K562 (cell line): ENCODE data around the gene UBTD1. TPM values are rescaled to one million over a fixed set of nuclear protein-coding genes. Genes with fewer than 3 reads are reported as not detected.

Experiments used
- ATAC-seq: fragments of 200-7000 bp; cut with Tn5 transposase; 3 replicates; pipeline ENCODE4 v1.9.1; 2020; ENCODE audit warnings: moderate library complexity
- BruUV-seq: library from RNA; stranded (reverse); fragments of 400-500 nt; replicated peaks from 2 replicates; lab custom pipeline; 2021; lab: Mats Ljungman, UMichigan
- CTCF ChIA-PET: fragments of 300-600 bp; formaldehyde crosslinking; extraction: SDS; loops from one replicate; lab custom pipeline; 2021; ENCODE audit warnings: low intra/inter-chr PET ratio; lab: Yijun Ruan, JAX
- POLR2A ChIA-PET: fragments of 300-600, 350-650 bp; sonication (Branson Sonifier 250); formaldehyde crosslinking; extraction: SDS; loops from one replicate; lab custom pipeline; 2021; ENCODE audit warnings: antibody characterized with exemption, inconsistent platforms; lab: Yijun Ruan, JAX
- DNase-seq, 4 experiments: peaks; one replicate each; pipeline versions ENCODE4 v3.0.0 to v3.0.0-alpha.2; 2011 to 2018; ENCODE audit warnings: low spot score in 3 of 4, mixed read lengths in 3 of 4; ENCODE audit errors: extremely low read depth in 1 of 4
- FAIRE-seq: peaks from 2 replicates; lab custom pipeline; 2011; peaks lifted over from hg19 to GRCh38; lab: Jason Lieb, UNC
- H2AFZ ChIP-seq: 2 replicates; pipeline ENCODE4 v1.6.0; 2011; ENCODE audit warnings: low read depth, low read length, control low read depth, inconsistent platforms
- H3K27ac ChIP-seq: fragments of 200-600 bp; 3 replicates; pipeline ENCODE4 v1.8.0; 2011; ENCODE audit warnings: low read depth, mild to moderate bottlenecking, control low read depth, inconsistent platforms, low read length, moderate library complexity, mixed read lengths; ENCODE audit errors: extremely low read depth
- H3K27me3 ChIP-seq, 2 experiments: fragments of 300-600 bp in 1 of 2; 2 replicates in 1 of 2; 3 replicates in 1 of 2; pipeline versions ENCODE4 v1.6.0 to v1.8.0; 2011; ENCODE audit warnings: inconsistent platforms in 2 of 2, low read length in 2 of 2, mild to moderate bottlenecking in 1 of 2, mixed read lengths in 1 of 2, moderate library complexity in 1 of 2; ENCODE audit not compliant: control insufficient read depth in 2 of 2, insufficient read depth in 2 of 2
- H3K36me3 ChIP-seq: fragments of 300-600 bp; 3 replicates; pipeline ENCODE4 v1.8.0; 2011; ENCODE audit warnings: mild to moderate bottlenecking, low read length, inconsistent platforms; ENCODE audit not compliant: control insufficient read depth, insufficient read depth
- H3K4me1 ChIP-seq, 2 experiments: fragments of 200-600 bp in 1 of 2; replicated peaks in 1 of 2; 2 replicates in 1 of 2; 3 replicates in 1 of 2; pipeline versions ENCODE4 v1.5.1 to v1.8.0; 2011; ENCODE audit warnings: inconsistent platforms in 2 of 2, low read length in 2 of 2, mild to moderate bottlenecking in 1 of 2, mixed read lengths in 1 of 2, moderate library complexity in 1 of 2; ENCODE audit not compliant: control insufficient read depth in 2 of 2, insufficient read depth in 2 of 2
- H3K4me2 ChIP-seq: 2 replicates; pipeline ENCODE4 v1.6.1; 2011; ENCODE audit warnings: low read length, control low read depth, inconsistent platforms, mixed read lengths; ENCODE audit not compliant: insufficient read depth
- H3K4me3 ChIP-seq: fragments of 200-600 bp; sonication (generic), shearing (Covaris generic); 2 replicates; pipeline ENCODE4 v1.5.1; 2016; ENCODE audit warnings: control low read depth, inconsistent platforms
- H3K79me2 ChIP-seq: fragments of 200-600 bp; 3 replicates; pipeline ENCODE4 v1.8.0; 2011; ENCODE audit warnings: low read length, inconsistent platforms; ENCODE audit not compliant: control insufficient read depth, insufficient read depth
- H3K9ac ChIP-seq, 2 experiments: 2 replicates each; pipeline versions ENCODE4 v1.6.0 to v1.6.1; 2011; ENCODE audit warnings: low read depth in 2 of 2, low read length in 2 of 2, control low read depth in 1 of 2, inconsistent platforms in 1 of 2, mild to moderate bottlenecking in 1 of 2, mixed read lengths in 1 of 2; ENCODE audit not compliant: insufficient read depth in 1 of 2
- H3K9me1 ChIP-seq: one replicate; pipeline ENCODE4 v1.6.0; 2011; ENCODE audit warnings: inconsistent platforms, mild to moderate bottlenecking, low read length, moderate library complexity; ENCODE audit not compliant: control insufficient read depth, insufficient read depth
- H3K9me3 ChIP-seq: replicated peaks from 2 replicates; pipeline ENCODE4 v1.5.1; 2011; ENCODE audit warnings: low read depth, low read length, inconsistent platforms; ENCODE audit not compliant: control insufficient read depth, insufficient read depth
- H4K20me1 ChIP-seq: replicated peaks from 2 replicates; pipeline ENCODE4 v1.6.1; 2011; ENCODE audit warnings: low read length, inconsistent platforms, mixed read lengths; ENCODE audit not compliant: control insufficient read depth, insufficient read depth
- POLR2A ChIP-seq: fragments of 450-650 bp; conservative IDR thresholded peaks from 2 replicates; pipeline ENCODE4 v1.6.1; 2016
- WGBS: fragments of 100-300 bp; shearing (Covaris generic); methylation state at CpG from one replicate; pipeline ENCODE4 v1.1.6; 2016; ENCODE audit warnings: low coverage, mixed read lengths; ENCODE audit not compliant: insufficient coverage; ENCODE audit errors: missing lambda C conversion rate; 5-methylcytosine and 5-hydroxymethylcytosine counted together
- in situ Hi-C: fragments of 300-500 bp; cut with MboI; formaldehyde crosslinking; loops from 4 replicates; pipeline ENCODE4 v1.15.0; 2018; ENCODE audit warnings: inconsistent platforms, mixed read lengths
- intact Hi-C: fragments of 100-400 bp; cut with micrococcal nuclease; formaldehyde crosslinking; loops from 2 replicates; pipeline ENCODE4 v1.14.2; 2022
- polyA plus RNA-seq, 8 experiments: library from polyadenylated mRNA; depleted of rRNA in 4 of 8; stranded (reverse) in 5 of 8; unstranded in 3 of 8; fragments of >200 nt; fragmentation: Nextera tagmentation in 2 of 8; fragmentation: Illumina TruSeq in 1 of 8; extraction: Ambion mirVana in 2 of 8; extraction: Trizol in 1 of 8; gene quantifications; 2 replicates each; pipeline versions ENCODE4 v1.2.1 to v1.2.3, GENCODE V29; 2011 to 2014; ENCODE audit warnings: inconsistent platforms in 1 of 8, missing spikeins in 1 of 8
- total RNA-seq, 7 experiments: library from RNA; depleted of rRNA in 6 of 7; stranded (reverse); fragments of >200 nt in 6 of 7; fragmentation: Illumina TruSeq in 2 of 7; extraction: Trizol in 2 of 7; gene quantifications; 2 replicates each; pipeline versions ENCODE4 v1.2.1 to v1.2.3, GENCODE V29; 2011 to 2021; ENCODE audit warnings: low replicate concordance in 1 of 7
- TF ChIP-seq, protein P1 (sequence below): sonication (generic); formaldehyde crosslinking; IDR thresholded peaks from 2 replicates; pipeline ENCODE4 v1.8.0; 2023; ENCODE audit warnings: missing genetic modification reagents, mild to moderate bottlenecking, borderline replicate concordance

The UBTD1 gene
- total and polyA plus RNA-seq, 9 of the 15 experiments (the other 6 are each of a cell fraction or from before 2014, with no cell fraction given): 0.08 to 1.6 (median 0.81) TPM; not detected in 1

DNA sequence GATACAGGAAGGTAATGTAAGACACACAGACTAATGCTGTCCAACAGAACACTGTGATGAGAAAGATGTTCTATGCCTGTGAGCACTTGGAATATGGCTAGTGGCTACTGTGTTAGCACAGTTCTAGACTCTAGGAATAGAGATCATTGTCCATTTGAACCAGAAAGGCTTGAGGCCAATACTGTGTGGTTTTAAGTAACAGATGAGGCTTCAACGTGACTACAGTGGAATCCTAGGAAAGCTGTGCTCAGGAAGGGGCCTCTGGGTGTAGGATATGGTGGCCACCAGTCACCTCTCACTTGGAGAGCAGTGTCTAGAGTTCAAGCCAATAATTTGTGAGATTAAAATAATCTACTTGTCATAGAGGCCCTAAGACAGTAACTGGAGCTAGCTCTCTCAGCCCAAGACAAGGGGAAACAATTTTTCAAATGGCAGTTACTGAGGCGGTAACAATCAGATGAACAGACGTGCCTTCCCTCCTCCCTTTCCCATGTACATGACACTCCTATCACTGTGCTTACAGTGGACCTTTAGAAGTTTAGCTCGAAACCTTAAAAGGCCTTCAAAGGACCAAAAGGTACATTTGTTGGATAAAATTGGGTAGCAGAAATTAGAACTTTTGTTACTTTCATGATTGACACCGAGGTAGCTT is 42.6 kb upstream of the UBTD1 start:
- ChIA-PET POLR2A (interaction anchor here (0.7 to 2.1 kb wide), 3 partner anchors 9 to 35 kb away, joined by 3 to 12 read pairs (median 4); no protein-coding TSS in a partner anchor), CTCF (no interaction called here)

More for the DNA sequence above, 42.6 kb upstream of the UBTD1 start:
- no peak for ATAC-seq
- Histone ChIP-seq H2AFZ (no peak overlapping the region), H3K4me2 (no peak overlapping the region)
- TF ChIP-seq, protein P1, sequence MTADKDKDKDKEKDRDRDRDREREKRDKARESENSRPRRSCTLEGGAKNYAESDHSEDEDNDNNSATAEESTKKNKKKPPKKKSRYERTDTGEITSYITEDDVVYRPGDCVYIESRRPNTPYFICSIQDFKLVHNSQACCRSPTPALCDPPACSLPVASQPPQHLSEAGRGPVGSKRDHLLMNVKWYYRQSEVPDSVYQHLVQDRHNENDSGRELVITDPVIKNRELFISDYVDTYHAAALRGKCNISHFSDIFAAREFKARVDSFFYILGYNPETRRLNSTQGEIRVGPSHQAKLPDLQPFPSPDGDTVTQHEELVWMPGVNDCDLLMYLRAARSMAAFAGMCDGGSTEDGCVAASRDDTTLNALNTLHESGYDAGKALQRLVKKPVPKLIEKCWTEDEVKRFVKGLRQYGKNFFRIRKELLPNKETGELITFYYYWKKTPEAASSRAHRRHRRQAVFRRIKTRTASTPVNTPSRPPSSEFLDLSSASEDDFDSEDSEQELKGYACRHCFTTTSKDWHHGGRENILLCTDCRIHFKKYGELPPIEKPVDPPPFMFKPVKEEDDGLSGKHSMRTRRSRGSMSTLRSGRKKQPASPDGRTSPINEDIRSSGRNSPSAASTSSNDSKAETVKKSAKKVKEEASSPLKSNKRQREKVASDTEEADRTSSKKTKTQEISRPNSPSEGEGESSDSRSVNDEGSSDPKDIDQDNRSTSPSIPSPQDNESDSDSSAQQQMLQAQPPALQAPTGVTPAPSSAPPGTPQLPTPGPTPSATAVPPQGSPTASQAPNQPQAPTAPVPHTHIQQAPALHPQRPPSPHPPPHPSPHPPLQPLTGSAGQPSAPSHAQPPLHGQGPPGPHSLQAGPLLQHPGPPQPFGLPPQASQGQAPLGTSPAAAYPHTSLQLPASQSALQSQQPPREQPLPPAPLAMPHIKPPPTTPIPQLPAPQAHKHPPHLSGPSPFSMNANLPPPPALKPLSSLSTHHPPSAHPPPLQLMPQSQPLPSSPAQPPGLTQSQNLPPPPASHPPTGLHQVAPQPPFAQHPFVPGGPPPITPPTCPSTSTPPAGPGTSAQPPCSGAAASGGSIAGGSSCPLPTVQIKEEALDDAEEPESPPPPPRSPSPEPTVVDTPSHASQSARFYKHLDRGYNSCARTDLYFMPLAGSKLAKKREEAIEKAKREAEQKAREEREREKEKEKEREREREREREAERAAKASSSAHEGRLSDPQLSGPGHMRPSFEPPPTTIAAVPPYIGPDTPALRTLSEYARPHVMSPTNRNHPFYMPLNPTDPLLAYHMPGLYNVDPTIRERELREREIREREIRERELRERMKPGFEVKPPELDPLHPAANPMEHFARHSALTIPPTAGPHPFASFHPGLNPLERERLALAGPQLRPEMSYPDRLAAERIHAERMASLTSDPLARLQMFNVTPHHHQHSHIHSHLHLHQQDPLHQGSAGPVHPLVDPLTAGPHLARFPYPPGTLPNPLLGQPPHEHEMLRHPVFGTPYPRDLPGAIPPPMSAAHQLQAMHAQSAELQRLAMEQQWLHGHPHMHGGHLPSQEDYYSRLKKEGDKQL: no peak
- 0 out of 2 replicates have a peak, but pooled peaks have one; percentile 23 for TF ChIP-seq POLR2A
- TF ChIP-seq, all 486 proteins: peak for 1
- Histone ChIP-seq H3K9me3 (no peaks in the 10 kb centered on the region), H3K9me1 (no peaks in the 10 kb centered on the region), H3K27me3 (no peaks in the 10 kb centered on the region), H3K36me3 (peaks cover 84% of the 10 kb centered on the region; the same call in 2 of the 3 replicates), H3K27ac (no peak overlapping the region), H4K20me1 (no peaks in the 10 kb centered on the region), H3K9ac (no peak overlapping the region), H3K79me2 (no peaks in the 10 kb centered on the region), H3K4me1 (peaks cover 0 to 3% of the 10 kb centered on the region in 2 experiments; a peak in 3 of 5 replicates), H3K4me3 (no peak overlapping the region)
- no peak for FAIRE-seq
- in situ Hi-C loops: no loop called here
- intact Hi-C loops: no loop called here
- no TSS peak for BruUV-seq
- no peak for DNase-seq
- WGBS: 51% methylated on average over 3 of the region's 5 CpGs
